Astrocyte of the spinal cord (primary cell): ENCODE results near the gene RRM2.

Experiments used
- DNase-seq: peaks from one replicate; pipeline ENCODE4 v3.0.0; 2011; ENCODE audit warnings: low read depth, low spot score
- H3K4me3 ChIP-seq: 2 replicates; pipeline ENCODE4 v1.5.1; 2011; ENCODE audit warnings: low read depth, mild to moderate bottlenecking, low read length, moderate library complexity
- in situ Hi-C: cut with HindIII; loops from 2 replicates; pipeline ENCODE4 v1.10.0; 2017; ENCODE audit warnings: low sequenced_read_pairs
- TF ChIP-seq, protein P1 (sequence below): IDR thresholded peaks from 2 replicates; pipeline ENCODE4 v1.5.1; 2012; ENCODE audit warnings: low read depth, mild to moderate bottlenecking, low read length, inconsistent platforms

The RRM2 gene

GRCh38 chr2:10083692-10084211 is 38.8 kb upstream of the RRM2 start:
- TF ChIP-seq, protein P1, sequence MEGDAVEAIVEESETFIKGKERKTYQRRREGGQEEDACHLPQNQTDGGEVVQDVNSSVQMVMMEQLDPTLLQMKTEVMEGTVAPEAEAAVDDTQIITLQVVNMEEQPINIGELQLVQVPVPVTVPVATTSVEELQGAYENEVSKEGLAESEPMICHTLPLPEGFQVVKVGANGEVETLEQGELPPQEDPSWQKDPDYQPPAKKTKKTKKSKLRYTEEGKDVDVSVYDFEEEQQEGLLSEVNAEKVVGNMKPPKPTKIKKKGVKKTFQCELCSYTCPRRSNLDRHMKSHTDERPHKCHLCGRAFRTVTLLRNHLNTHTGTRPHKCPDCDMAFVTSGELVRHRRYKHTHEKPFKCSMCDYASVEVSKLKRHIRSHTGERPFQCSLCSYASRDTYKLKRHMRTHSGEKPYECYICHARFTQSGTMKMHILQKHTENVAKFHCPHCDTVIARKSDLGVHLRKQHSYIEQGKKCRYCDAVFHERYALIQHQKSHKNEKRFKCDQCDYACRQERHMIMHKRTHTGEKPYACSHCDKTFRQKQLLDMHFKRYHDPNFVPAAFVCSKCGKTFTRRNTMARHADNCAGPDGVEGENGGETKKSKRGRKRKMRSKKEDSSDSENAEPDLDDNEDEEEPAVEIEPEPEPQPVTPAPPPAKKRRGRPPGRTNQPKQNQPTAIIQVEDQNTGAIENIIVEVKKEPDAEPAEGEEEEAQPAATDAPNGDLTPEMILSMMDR, result no peak
- in situ Hi-C loops, result no loop called here
- H3K4me3 ChIP-seq, result no peak overlapping the region
- DNase-seq, result no peak

DNA sequence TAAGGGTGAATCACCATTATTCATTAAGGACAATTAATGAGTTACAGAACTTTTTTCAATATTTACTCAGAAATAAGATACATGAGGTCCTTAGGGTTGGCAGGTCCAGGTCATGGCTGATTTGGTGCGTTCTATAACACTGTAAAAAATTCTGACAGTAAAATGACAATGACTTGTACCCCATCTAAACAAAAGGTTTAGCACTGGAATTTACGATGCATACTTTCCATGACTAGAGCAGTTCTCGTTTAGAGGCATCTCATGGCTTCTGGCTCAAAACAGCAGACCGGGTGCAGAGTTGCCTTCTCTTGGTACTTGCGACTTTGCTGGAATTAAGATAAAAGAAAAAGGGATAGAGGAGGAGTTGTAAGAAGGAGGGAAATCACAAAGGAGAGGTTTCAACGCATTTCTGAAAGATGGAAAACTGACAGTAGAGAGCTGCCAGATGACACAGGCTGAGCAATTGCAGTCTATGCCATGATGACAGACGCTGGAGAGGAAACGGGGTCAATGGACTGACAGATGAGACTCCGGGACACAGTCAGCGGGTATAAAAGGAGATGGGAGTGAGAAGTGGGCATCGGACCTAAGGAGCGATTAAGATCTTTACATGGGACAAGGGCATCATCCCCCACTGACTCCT is 38.2 kb upstream of the RRM2 start:
- no peak overlapping the region for H3K4me3 ChIP-seq
- TF ChIP-seq, protein P1, result no peak
- in situ Hi-C loops, result no loop called here
- DNase-seq, result no peak

- in situ Hi-C loops, result no loop called here
- H3K4me3 ChIP-seq, result no peak overlapping the region
- DNase-seq, result no peak
- TF ChIP-seq, protein P1, result no peak
Measured at GRCh38 chr2:10085043-10085667, 37.4 kb upstream of the RRM2 start.

- in situ Hi-C loops, result no loop called here
- TF ChIP-seq, protein P1, result no peak
- no peak for DNase-seq
- no peak overlapping the region for H3K4me3 ChIP-seq
Measured at GRCh38 chr2:10085668-10086059, 36.9 kb upstream of the RRM2 start.

DNA sequence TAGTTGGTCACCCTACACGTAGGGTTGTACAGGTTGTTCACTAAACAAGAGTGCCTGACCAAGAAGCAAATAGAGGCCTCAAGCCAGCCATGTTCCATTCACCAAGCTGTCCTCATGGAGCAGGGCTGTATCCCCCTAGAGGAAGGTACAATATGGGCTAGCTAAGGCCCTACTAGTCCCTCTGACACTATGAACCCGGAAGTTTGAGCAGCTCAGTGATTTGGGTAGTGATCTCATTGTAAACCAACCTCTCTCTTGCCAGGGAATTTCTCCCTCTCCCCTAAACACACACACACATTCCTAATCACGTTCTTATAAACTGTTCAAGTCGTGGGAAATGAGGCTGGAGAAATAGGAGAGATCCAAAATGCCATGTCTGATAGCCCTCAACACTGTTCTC is 35.6 kb upstream of the RRM2 start:
- in situ Hi-C loops, result no loop called here
- DNase-seq, result no peak
- TF ChIP-seq, protein P1, result no peak
- H3K4me3 ChIP-seq, result no peak overlapping the region

GRCh38 chr2:10087360-10087759 is 35.2 kb upstream of the RRM2 start:
- no peak for DNase-seq
- H3K4me3 ChIP-seq, result no peak overlapping the region
- TF ChIP-seq, protein P1, result no peak
- in situ Hi-C loops, result no loop called here
